ENCODE data around the gene BANF2. TPM values are rescaled to one million over a fixed set of nuclear protein-coding genes. Genes with fewer than 3 reads are reported as not detected.

Gene BANF2
- polyA plus RNA-seq, 3 donors = not detected

DNA sequence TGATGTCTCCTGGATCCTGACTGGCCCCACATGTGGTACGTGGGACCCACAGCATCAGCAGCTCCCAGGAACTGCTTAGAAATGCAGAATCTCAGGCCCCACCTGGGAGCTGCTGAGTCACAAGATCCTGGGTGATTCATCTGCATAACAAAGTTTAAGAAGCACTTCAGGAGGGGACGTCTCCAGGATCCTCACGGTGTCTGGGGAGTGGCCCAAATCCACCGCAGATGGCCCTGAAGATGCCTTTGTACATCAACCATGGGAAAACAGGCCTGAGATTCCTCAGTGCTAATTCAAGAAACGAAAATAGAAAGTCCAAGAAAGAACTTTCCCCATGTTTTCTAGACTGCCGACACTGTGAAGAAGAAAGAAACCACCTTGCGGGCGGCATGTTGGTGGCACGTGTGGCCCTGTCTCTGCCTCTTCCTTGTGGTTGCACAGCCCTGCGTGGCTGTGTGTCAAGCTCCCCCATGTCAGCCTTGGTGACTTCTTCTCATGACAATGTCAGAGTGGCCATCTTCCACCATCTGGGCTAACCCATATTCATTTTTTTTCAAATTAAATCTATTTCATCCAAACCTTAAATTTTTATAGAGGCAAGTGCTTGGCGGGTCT, 43.8 kb upstream of the BANF2 start:
- Histone ChIP-seq H3K4me3 (replicated peaks in 1 of 3; ENCODE audit: low read depth in 2 of 3, low read length in 3 of 3) (no peak overlapping the region), H3K27ac (ENCODE audit: low read depth in 1 of 2, low read length in 2 of 2) (peak overlapping the region in 1 of 2 donors; percentile 16), H3K9ac (ENCODE audit: insufficient read depth, low read length, poor library complexity, severe bottlenecking) (no peak overlapping the region), H3K4me2 (replicated peaks; ENCODE audit: extremely low read depth, low read length, poor library complexity, severe bottlenecking) (no peak overlapping the region), H3K4me1 (ENCODE audit: control insufficient read depth in 1 of 2, insufficient read depth in 2 of 2, low read length in 2 of 2) (peaks cover 7 to 15% of the 10 kb centered on the region in 2 donors), H3K9me3 (replicated peaks in 1 of 2; ENCODE audit: control insufficient read depth in 1 of 2, insufficient read depth in 1 of 2, low read length in 2 of 2) (peaks cover 0 to 5% of the 10 kb centered on the region in 2 donors), H3K27me3 (ENCODE audit: control insufficient read depth in 2 of 2, insufficient read depth in 2 of 2, low read length in 2 of 2) (no peaks in the 10 kb centered on the region), H2AFZ (ENCODE audit: insufficient read depth, low read depth, low read length, poor library complexity, severe bottlenecking) (no peak overlapping the region), H4K20me1 (ENCODE audit: insufficient read depth, low read length) (peaks cover 53% of the 10 kb centered on the region), H3K79me2 (ENCODE audit: insufficient read depth, low read length) (peaks cover 57% of the 10 kb centered on the region), H3K36me3 (replicated peaks in 1 of 2; ENCODE audit: control insufficient read depth in 1 of 2, insufficient read depth in 2 of 2, low read length in 2 of 2) (peaks cover 30 to 79% of the 10 kb centered on the region in 2 donors)
- Mint-ChIP-seq H3K9me3 (peaks cover 7 to 16% (median 8%) of the 10 kb centered on the region in 7 donors), H3K36me3 (peaks cover 52 to 68% of the 10 kb centered on the region in 2 donors), H3K4me3 (no peak overlapping the region), H3K27me3 (ENCODE audit: low read depth in 3 of 3) (no peaks in the 10 kb centered on the region), H3K4me1 (peaks cover 16% of the 10 kb centered on the region), H3K27ac (peak overlapping the region in 1 of 7 donors; percentile 50)
- intact Hi-C loops (cut with micrococcal nuclease) = no loop called here
- DNase-seq = no peak
- TF ChIP-seq, protein P1, sequence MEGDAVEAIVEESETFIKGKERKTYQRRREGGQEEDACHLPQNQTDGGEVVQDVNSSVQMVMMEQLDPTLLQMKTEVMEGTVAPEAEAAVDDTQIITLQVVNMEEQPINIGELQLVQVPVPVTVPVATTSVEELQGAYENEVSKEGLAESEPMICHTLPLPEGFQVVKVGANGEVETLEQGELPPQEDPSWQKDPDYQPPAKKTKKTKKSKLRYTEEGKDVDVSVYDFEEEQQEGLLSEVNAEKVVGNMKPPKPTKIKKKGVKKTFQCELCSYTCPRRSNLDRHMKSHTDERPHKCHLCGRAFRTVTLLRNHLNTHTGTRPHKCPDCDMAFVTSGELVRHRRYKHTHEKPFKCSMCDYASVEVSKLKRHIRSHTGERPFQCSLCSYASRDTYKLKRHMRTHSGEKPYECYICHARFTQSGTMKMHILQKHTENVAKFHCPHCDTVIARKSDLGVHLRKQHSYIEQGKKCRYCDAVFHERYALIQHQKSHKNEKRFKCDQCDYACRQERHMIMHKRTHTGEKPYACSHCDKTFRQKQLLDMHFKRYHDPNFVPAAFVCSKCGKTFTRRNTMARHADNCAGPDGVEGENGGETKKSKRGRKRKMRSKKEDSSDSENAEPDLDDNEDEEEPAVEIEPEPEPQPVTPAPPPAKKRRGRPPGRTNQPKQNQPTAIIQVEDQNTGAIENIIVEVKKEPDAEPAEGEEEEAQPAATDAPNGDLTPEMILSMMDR (IDR thresholded peaks at IDR 0.05) = no peak
- WGBS (ENCODE audit: insufficient coverage) = 95% methylated on average over 9 of the region's 11 CpGs

DNA sequence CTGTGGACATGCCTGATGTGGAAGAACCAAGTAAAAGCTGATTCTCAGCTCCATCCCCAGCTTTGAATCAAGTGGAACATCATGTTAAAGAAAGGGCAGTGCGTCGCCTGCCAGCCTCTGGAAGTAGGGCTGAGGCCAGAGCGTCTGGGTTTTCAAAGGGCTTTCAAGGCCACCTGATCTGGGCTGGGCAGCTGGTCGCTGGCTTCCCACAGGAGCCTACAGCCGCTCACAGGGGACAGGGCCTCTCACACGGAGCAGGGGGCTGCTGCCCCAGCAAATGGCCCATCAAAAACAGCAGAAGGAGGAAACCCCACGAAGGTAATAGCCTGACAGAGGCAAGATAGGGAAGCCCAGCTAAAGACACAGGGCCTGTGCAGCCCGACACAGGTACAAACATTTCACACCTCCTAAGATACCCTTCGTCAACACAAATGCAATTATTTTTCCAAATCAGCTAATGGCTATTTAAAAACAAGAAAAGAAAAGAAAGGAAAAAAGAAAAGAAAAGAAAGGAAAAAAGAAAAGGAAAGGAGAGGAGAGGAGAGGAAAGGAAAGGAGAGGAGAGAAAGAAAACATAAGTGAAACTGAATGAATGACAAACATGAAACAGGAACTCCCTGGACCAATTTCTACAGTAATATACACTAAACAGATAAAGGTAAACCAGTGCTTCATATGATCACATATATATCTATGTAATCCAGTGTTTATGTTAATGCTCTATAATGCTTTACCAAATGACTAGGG, 42.5 kb upstream of the BANF2 start:
- Histone ChIP-seq H3K36me3 (replicated peaks in 1 of 2; ENCODE audit: control insufficient read depth in 1 of 2, insufficient read depth in 2 of 2, low read length in 2 of 2) (peaks cover 30 to 81% of the 10 kb centered on the region in 2 donors), H3K9me3 (replicated peaks in 1 of 2; ENCODE audit: control insufficient read depth in 1 of 2, insufficient read depth in 1 of 2, low read length in 2 of 2) (peaks cover 0 to 5% of the 10 kb centered on the region in 2 donors), H3K27ac (ENCODE audit: low read depth in 1 of 2, low read length in 2 of 2) (peak overlapping the region in 1 of 2 donors; percentile 16), H3K4me3 (replicated peaks in 1 of 3; ENCODE audit: low read depth in 2 of 3, low read length in 3 of 3) (no peak overlapping the region), H3K4me2 (replicated peaks; ENCODE audit: extremely low read depth, low read length, poor library complexity, severe bottlenecking) (no peak overlapping the region), H3K4me1 (ENCODE audit: control insufficient read depth in 1 of 2, insufficient read depth in 2 of 2, low read length in 2 of 2) (peaks cover 2 to 4% of the 10 kb centered on the region in 2 donors), H3K27me3 (ENCODE audit: control insufficient read depth in 2 of 2, insufficient read depth in 2 of 2, low read length in 2 of 2) (no peaks in the 10 kb centered on the region), H3K9ac (ENCODE audit: insufficient read depth, low read length, poor library complexity, severe bottlenecking) (no peak overlapping the region), H4K20me1 (ENCODE audit: insufficient read depth, low read length) (peaks cover 49% of the 10 kb centered on the region), H2AFZ (ENCODE audit: insufficient read depth, low read depth, low read length, poor library complexity, severe bottlenecking) (no peak overlapping the region), H3K79me2 (ENCODE audit: insufficient read depth, low read length) (peaks cover 64% of the 10 kb centered on the region)
- Mint-ChIP-seq H3K27ac (peak overlapping the region in 4 of 7 donors; percentile 15 to 62 (median 50)), H3K36me3 (peaks cover 56 to 75% of the 10 kb centered on the region in 2 donors), H3K4me1 (peaks cover 3% of the 10 kb centered on the region), H3K27me3 (ENCODE audit: low read depth in 3 of 3) (no peaks in the 10 kb centered on the region), H3K9me3 (peaks cover 7 to 16% (median 8%) of the 10 kb centered on the region in 7 donors), H3K4me3 (no peak overlapping the region)
- WGBS (ENCODE audit: insufficient coverage) = 95% methylated on average over 6 of the region's 9 CpGs
- intact Hi-C loops (cut with micrococcal nuclease) = no loop called here
- DNase-seq = no peak
- TF ChIP-seq, protein P1 (IDR thresholded peaks at IDR 0.05) = no peak
